GM21529 (cell line): ENCODE results near the gene CRAT.

Experiments used
- ATAC-seq: cut with Tn5 transposase; IDR thresholded peaks from one replicate; pipeline ENCODE4 v1.9.1; 2021; ENCODE audit not compliant: unreplicated experiment

CRAT gene

DNA sequence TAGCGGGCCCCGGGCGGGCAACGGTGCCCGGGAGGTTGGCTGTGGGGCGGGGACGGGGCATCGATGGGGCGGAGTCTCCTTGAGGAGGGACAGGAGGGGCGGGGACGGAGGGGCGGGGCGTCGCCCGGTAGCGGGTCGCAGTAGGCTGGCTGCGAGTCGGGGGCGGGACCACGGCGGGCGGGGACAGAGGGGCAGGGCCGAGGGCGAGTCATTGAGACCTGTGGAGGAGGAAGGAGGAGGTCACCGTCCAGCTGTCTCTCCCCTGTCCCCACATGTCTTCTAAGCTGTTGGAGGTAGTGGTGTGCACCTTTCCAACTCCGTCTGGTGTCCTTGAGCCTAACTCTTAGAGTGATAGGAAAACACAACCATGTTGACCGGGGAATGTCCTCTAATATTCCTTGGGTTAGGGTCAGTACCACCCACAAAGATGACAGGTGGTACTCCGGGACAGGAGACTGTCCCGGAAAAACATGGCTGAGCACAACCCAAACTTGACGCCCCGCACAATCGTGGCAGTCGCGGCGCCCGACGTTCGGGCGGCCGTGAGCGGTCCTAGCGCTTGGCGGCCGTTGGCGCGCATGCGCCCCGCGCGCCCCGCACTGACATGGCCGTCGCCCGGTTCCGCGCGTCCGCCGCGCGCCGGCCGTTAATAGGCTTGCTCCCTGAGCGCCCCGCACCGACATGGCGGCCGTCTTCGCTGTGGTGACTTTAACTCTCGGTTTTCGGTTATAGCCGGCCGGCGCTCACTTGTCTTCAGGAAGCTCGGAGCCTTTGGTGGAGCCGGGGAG, at the start of gene CRAT, which contains the start of gene PTPA:
CRAT (minus strand) TSS at position 54 of the 788 bp plus-strand sequence. CDS start 284 bp downstream, outside the sequence.
PTPA (plus strand) TSS at position 676 of the 788 bp plus-strand sequence. CDS start 186 bp downstream, outside the sequence.
- peak; percentile 74 for ATAC-seq

DNA sequence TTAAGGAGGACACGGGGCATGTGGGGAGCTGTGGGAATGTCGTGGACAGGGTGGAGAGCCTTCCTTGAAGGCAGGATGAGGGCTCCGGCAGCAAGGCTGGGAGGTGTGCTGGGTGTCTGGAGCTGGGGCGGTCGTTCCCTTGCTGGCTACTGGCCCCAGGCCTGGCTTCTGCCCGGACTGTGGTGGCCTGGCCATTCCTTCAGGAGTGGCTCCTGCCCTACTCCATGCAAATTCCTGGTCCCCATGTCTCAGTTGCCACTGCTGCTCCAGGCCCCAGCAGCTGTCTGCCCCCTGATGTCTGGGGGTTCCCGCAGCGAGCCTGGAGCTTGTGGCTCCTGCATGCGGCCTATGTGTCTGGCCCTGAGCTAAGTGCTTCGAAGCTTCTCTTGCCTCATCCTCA, 45.6 kb upstream of the CRAT start:
- ATAC-seq: no peak

DNA sequence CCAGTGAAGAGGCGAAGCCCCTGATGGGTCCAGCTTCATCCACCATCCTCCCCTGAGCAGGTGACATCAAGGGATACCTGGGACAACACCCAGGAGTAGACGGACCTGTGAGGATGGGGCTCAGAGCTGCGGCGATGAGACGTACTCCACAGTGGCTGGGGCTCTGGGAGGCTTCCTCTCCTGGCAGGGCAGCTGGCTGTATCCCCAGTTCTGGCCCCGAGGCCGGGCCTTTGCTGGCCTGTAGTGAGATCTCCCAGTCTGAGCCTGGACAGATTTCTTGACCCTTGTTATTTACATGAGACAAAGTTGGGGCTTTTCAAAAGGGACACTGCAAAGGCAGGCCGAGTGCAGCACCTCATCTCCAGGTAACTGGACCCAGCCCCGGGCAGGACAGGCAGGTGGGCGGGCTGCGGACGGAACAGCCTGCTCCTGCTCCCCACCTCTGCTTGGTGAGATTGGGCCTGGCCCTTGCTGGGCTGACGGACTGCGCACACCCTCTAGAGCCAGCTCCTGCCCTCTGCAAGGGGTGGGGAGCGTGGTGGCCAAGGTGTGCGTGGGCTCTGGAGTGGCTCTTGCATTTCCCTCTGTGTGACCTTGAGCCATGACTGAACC, 44.4 kb upstream of the CRAT start:
- ATAC-seq: no peak

DNA sequence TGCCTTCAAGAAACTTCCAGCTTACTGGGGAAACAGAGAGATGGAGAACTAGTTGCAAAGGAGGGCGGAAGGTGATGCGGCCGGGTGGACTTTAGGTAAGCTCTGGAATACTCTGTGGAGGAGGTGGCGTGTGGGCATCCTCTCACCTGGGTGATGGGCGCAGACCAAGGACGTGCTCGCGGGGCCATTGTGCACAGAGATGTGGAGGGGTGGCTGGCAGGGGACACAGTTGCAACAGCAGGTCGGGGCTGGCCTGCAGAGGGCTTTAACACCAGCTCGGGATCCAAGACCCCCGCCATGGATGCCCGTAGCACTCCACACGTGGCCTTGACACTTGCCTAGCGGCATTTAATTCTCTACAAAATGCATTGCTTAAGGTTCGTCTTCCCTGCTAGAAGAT, 40.9 kb upstream of the CRAT start:
- no peak for ATAC-seq

DNA sequence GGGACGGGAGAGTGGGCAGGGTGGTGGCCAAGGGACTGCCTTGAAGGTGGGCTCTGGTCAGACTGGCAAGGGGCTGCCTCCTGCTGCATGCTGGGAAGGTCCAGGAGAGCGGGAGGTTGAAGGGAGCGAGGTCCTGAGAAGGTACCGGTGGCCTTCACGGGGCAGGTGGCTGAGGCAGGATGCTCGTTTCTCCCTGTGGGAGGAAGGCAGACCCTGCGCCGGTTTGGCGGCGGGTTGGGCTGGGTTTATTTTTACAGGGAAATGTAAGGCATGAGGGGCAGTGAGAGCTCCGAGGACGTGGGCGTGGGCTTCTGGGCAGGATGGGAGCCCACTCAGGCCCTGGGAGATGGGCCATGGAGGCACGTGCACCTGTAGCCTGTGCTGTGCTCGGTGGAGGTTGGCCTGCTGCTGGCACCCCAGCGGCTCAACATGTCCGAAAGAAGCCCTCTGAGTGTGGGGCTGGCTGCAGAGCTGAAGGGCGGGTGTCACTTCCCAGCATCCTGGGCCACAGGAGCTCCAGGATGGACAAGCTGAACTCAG, 40.1 kb upstream of the CRAT start:
- ATAC-seq: no peak

DNA sequence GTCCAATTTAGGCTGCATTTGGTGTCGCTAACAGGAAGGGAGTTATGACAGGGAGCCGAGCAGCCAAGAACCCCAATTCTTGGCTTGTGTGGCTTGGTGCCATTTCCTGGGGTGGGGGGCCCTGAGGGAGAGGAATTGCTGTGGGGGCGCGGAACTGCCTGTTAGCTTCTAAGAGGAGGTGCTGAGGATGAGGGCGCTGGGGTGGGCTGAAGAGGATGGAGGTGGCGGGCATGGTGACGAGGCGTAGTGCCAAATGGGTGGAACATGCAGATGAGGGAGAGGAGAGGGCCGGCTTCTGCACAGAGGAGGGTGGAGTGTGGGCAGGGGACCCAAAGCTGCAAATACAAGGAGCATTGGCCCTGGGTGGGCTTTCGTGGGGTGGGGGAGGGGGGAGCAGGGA, 39.5 kb upstream of the CRAT start:
- no peak for ATAC-seq

DNA sequence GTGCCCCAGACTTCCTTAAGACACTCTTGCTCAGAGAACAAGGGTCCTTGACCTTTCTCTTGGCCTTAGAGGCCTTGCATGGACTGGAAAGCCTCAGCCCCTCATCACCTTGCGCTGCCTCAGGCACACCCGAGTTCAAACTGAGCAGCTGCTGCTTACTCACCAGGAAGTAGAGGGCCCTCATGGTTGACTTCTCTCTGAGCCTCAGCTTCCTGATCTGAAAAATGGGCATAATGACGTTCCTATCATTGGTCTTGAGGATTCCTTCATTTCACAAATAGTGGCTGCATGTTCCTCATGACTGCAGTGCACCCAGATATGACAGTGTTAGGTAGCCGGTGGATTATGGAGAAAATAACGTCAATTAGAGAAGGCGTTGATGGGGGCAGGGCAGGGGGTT, 38.8 kb upstream of the CRAT start:
- ATAC-seq: no peak

DNA sequence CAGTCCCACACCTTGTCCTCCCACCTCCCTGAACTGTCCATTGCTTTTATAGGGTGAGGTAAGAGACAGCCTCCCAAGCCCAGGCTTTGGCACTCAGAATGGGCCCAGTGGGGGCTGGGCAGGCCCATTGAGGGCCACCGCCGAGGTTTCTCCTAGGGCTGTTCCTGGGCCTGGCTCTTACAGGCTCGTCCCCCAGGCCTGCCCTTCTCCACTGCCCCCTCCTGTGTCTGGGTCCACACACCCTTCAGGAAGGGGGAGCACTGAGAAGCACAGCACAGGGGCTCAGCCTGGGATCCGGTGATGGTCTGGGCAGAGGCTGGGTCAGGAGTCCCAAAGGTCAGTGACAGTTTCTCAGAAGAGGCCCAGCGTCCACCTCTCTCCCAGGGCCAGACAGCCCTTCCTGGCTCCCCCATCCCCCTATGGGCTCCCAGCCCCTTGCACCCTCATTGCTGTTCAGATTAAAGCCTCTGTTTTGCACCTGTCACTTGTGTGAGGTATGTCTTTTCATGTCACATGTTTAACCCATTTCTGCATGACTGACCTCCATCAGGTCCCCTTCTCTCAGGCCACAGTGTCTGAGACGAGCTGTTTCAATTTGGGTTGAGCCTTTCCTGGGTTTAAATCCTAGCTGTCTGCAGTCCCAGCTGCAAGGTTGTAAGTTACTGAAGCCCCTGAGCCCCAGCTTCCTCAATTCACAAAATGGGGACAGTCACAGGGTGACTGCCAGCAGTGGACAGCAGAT, 38.0 kb upstream of the CRAT start:
- ATAC-seq: no peak

DNA sequence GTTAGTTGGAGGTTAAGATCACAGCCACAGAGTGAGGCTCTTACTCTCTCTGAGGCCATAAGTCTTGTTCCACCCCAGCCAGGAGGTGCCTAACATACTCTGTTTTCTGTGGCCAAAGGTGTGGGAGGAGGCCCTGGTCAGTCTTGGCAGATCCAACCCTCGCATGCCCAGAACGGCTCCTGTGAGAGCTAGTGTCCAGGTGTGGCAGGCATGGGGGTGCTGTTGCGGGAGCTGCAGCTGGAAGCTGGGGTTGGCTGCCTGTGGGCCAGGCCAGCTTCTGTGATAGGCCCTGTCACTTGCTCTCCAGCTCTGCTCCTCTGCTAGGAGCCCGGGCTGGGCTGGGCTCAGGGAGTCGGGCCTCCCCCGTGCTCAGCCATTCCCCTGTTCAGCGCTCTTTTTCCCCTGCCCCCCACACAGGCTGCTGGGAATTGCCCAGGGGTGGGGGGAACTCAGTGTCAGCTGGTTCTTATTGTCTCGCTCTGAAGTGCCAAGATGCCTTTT, 35.9 kb upstream of the CRAT start:
- ATAC-seq: no peak

DNA sequence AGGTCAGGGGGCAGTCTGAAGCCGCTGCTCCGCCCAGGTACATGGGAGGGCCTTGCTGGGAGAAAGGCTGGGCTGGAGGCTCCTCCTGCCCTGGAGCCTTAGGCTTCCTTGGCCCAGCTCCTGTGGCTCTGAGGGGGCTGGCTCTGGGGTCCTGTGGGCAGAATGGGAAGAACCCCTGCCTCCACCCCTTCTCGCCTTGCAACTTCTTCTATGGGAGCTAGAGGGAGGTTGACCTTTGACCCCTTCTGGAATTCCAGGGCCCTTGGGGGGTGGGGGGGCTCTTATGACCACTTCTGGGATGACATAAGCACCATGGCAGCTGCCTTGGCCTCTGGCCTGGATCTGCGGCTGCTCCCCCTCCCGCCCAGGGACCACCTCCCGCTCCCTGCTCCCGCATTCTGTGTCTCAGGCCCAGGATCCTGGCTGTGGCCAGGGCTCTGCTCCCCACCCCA, 35.3 kb upstream of the CRAT start:
- ATAC-seq: no peak

DNA sequence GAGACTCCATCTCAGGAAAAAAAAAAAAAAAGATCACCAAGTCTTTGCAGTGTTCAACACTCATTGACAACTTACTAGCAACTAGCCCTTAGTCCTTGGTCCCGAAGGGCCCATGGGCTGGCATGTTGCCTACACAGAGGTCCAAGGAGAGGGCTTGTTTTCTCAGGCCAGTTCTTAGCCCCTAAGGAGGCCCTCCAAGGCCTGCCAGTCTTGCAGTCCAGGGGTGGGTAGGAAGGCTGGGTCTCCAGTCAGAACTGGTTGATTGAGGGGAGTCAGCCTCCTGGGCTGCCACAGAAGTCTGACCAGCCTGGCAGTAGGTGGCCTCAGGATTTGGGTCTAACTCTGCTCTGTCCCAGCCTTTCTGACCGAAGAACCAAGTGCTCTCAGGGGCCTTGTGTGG, 34.7 kb upstream of the CRAT start:
- ATAC-seq: no peak

DNA sequence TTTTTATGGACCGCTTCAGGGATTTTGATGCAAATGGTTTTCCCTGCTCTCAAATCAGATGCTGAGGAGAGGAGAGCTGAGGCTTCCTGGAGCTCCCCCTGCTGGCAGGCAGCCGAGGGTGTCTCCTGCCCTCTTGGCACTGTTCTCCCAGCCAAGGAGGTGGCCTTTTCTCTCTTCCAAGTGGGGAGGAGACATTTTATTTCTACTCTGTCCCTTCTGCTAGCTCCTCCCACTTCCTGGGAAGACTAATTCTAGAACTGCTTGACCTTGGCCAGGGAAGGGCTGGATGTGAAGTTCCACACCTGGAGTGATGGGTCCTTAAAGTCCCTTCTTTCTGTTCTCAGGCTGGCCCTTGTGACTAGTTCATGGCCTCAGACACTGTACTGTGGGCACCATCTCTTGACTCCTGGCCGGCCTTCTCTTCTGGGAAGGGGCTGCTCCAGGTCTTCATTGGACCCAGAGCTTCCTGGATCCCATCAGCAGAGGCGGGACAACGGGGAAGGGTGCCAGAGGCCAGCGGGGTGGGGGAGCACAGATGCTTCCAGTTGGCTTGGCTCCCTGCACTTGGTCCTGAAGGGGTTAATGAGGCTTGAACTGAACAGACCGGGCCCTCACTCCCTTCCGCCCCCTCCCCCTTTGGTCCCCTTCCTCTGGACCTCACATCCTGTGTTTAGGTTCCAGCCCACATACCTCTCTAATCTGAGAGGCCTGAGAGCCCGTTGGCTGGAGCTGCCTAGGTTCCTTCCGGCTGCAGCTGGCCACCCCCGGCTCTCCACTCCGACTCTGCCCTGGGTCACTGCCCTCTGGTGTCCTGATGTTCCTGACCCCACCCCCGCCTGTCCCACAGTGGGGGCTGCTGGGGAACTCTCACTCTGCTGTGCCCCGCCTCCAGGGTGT, 32.7 kb upstream of the CRAT start:
- no peak for ATAC-seq

DNA sequence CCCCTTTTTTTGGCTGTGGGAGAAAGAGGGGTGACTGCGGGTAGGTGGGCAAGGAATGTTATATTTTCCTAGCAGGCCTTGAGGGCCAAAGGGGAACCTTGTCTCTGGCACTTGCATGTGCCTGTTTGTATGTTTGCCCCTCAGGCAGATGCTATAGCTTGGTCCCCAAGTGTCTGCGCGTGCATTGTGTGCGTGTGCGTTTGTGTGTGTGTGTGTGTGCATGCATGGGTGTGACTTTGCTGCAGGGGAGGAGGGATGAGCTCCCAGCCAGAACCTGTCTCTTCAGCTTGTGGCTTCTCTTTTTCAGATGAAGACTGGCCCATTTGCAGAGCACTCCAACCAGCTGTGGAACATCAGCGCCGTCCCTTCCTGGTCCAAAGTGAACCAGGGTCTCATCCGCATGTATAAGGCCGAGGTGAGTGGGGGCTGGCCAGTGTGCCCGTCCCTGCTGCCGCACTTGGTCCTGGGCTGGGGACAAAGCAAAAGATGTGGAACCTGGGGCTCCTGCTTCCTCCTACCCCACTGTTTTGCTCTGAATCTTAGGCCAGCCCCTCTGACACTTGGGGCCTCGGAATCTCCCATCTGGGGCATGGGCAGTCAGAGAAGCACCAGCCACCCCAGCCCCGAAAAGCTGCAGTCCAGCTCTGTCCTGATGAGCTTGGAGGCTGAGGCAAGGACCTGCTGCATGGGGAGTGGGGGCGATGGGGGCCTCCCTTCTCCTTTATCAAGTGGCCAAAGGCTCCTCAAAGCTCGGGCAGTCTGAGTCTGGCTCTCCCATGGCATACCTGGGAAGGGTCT, 31.7 kb upstream of the CRAT start:
- ATAC-seq: no peak

DNA sequence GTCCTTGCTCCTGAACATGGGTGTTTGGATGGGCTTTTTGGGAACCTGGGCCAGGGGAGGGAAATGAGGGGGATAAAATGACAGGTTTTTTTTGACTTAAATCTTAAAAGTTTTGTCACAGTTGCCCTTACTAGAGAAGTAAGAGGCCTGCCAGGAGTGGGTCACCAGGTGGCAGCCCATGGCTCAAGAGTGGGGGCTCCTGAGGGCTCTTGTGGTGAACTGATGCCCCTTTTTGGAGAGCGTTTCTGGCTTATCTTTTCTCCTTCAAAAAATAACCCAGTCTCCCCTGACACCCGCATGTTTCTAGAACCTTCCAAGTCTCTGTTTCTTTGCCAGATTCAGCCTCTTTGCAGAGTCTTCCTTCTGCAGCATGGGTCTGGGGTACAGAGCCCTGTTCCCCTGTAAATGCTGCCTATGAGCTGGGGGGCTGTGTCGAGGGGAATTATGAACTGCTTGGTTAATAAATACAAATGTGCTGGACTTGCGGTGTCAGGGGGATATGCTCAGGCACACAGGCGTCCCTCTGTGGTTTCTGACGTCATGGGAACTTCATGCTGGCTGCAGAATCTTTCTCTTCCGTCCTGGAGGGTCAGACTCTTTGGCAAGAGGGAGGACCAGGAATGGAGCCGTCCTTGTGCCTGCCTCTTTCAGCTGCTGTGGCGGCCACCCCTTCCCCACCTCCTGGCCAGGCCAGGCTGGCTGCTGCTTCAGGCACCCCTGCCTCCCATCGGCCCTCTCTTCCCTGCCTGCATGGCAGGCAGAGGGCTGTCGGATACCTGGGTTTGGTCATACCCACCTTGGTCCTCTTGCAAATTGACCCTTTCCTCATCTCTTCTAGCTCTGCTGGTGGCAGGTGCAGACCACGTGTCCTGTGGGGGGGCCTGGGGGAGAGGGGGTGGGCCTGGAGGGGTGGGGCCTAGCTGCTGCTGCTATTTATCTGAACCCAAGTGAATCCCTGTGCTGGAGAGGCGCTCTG, 30.8 kb upstream of the CRAT start:
- no peak for ATAC-seq

DNA sequence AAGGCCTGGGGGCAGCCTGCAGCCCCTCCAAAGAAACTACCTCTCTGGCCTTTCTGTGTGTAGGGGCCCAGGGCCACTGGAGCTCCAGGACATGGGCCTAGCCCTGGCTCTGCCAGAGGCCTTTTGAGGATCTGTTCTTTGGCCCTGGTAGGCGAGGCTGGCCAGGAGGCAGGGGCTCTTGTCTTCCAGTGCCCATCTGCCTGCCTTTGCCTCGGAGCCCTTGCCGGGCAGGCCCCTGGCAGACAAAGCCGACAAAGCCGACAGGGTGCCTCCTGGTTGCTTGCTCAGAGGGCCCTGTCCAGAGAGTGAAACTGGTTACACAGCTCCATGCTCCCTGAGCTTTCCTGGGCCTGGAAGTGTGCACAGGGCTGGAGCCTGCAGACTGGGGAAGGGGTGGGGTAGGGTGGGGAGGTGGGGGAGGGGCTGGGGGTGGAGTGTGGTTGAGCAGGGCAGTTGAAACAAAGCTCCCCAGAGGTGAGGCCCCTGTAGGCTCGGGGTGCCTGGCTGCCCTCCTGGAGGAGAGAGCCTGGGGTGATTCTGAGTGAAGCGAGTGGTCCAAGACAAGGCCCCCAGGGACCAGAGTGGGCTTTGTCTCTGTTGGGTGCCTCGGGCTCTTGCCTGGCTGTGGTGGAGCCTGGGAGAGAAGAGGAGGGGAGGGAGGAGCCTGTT, 29.9 kb upstream of the CRAT start:
- ATAC-seq: peak; percentile 9

DNA sequence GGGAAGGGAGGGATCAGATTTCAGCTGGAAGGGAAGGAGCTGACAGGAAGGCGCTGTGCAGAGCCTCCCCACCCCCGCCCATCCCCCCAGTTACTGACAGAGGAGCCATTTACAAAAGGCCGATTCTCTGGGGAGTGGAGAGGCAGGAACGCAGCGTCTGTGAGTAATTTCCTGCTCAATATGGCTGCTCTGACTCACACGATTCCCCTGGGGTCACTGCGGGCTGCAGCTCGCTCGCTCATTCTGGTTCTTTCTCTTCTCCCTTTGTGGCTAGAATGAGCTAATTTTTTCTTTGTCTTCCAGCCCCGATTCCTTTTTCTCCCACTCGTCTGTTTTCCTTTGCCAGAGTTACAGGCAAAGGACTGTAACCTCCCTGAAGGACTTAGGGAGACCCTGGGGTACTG, 29.4 kb upstream of the CRAT start:
- ATAC-seq: peak; percentile 59

DNA sequence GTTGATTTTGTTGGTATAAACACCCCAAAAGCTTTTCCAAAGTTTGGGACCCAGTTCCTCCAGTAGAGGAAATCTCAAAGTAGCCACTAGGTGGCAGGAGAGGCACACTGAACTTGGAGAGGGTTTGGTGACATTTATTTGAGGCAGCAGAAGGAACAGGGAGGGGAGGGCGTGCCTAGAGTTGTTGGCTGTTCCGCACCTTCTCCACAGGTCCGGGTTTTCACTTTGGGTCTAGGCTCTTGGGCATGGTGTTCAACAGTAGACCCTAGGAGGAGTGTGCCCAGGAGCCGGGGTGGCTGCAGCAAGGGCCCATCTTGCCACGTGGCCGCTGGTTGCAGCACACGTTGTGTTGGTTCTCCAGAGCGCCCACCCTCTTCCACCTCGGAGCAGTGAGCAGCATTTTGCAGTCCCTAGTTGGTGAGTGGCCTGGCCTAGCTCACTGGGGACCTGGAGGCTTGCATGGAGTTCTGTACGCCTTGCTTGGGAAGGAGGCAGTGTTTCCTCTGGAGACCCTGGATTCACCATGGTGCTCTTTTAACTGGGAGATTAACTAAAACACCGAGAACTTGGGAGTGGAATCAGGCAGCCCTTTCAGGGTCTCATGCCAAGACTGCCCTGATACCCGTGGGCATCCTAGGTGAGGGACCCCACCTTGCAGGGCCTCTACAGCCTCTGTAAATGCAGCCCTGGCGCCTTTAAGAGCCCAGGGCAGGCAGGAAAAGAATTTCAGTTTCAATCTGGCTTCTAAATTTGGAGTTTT, 28.8 kb upstream of the CRAT start:
- ATAC-seq: peak; percentile 31
